HEK293 (cell line): ENCODE data around the gene ZCWPW1.

Experiments
- TRIM28 ChIP-seq: IDR thresholded peaks from 2 replicates; pipeline ENCODE4 v1.6.1; 2011; ENCODE audit warnings: low read length, control low read depth, borderline replicate concordance
- ZNF184 ChIP-seq: fragments of 450-650 bp; IDR thresholded peaks from 2 replicates; pipeline ENCODE4 v1.5.1; 2018; ENCODE audit warnings: missing biosample characterization, mild to moderate bottlenecking, missing genetic modification characterization
- ZNF433 ChIP-seq: fragments of 450-650 bp; formaldehyde crosslinking; IDR thresholded peaks from 2 replicates; pipeline ENCODE4 v1.5.1; 2016; ENCODE audit warnings: missing biosample characterization, missing genetic modification characterization, low read depth
- TF ChIP-seq, protein P1 (sequence below): fragments of 450-650 bp; formaldehyde crosslinking; IDR thresholded peaks from 2 replicates; pipeline ENCODE4 v1.5.1; 2016; ENCODE audit warnings: missing biosample characterization, missing genetic modification characterization

DNA sequence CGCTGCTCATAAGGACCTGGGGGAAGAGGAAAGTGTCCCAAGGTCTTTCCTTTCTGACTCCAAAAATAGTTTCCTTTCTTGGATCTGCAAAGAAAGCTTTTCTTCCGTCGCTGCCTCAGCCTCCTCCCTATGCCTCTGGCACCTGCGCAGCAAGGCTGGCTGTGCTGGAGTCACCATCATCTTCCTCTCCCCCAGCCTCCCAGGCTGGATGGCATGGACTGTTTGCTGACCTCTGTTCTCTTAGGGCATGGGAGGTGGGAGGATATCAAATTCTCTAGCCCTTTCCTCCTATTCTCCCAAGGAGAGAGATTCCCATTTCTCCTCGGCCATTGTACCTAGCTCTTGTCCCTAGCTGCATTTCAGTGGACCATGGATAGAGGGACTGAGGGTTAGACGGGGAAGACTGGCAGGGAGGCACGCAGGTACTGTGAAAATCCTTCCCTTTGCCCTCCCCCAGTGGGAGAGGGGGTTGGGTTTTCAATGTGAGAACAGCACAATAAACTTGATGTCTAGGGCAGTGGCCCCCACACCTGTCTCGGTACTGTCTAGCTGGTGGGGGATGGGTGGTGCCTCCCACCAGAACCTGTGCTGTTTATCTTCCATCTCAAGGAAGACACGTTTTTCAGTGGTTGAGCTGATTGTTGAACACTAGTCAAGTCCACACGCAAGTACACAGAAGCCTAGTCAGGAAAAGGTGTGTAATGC, 5.2 kb upstream of the ZCWPW1 start:
- TF ChIP-seq, protein P1, sequence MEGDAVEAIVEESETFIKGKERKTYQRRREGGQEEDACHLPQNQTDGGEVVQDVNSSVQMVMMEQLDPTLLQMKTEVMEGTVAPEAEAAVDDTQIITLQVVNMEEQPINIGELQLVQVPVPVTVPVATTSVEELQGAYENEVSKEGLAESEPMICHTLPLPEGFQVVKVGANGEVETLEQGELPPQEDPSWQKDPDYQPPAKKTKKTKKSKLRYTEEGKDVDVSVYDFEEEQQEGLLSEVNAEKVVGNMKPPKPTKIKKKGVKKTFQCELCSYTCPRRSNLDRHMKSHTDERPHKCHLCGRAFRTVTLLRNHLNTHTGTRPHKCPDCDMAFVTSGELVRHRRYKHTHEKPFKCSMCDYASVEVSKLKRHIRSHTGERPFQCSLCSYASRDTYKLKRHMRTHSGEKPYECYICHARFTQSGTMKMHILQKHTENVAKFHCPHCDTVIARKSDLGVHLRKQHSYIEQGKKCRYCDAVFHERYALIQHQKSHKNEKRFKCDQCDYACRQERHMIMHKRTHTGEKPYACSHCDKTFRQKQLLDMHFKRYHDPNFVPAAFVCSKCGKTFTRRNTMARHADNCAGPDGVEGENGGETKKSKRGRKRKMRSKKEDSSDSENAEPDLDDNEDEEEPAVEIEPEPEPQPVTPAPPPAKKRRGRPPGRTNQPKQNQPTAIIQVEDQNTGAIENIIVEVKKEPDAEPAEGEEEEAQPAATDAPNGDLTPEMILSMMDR (tag by site-specific recombination) = no peak
- TF ChIP-seq ZNF184 (tag by site-specific recombination) (no peak), TRIM28 (no peak), ZNF433 (tag by site-specific recombination) (no peak)
